ENCODE data around the gene SERHL2. TPM values are rescaled to one million over a fixed set of nuclear protein-coding genes. Genes with fewer than 3 reads are reported as not detected.
"Not testable (repeated sequence)": the region's sequence is repeated elsewhere in the genome, so short reads cannot be mapped to it uniquely, and the experiment has no call there.

The SERHL2 gene
- total and polyA plus RNA-seq, 2 experiments from 2014 or later = 1.5 to 2.1 TPM

DNA sequence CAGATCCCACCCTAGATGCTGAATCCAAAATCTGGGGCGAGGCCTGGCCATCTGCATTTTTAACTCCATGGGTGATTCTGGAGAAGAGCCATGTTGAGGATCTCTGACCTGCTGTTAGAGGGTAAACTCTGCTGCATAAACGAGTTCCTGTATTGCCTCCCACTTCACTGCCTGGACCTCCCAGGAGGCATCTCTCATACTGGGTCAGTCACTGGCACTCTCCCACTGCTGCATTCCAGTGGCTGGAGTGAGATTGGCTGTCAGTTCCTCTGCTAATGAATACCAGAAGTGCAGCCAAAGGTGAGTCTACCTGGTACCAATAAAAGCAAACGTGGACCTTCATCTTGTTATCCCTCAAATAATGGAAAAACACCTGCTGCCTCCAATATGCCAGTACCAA is 50.6 kb downstream of the SERHL2 start:
- H3K4me2 ChIP-seq = no peak overlapping the region
- no peak overlapping the region for H2AFZ ChIP-seq
- peaks cover 4% of the 10 kb centered on the region for H3K27me3 Mint-ChIP-seq (ENCODE audit: insufficient read depth, low read depth, poor library complexity)
- DNase-seq (ENCODE audit: low spot score) (no peak), ATAC-seq (peak; percentile 19; the same call in 1 of the 3 replicates)
- H3K27ac ChIP-seq (ENCODE audit: low read depth) = no peak overlapping the region
- H3K9me2 ChIP-seq (ENCODE audit: insufficient read depth) = no peaks in the 10 kb centered on the region
- no peaks in the 10 kb centered on the region for H3K27me3 ChIP-seq (ENCODE audit: insufficient read depth)
- no peak overlapping the region for H3K4me3 ChIP-seq
- no peak overlapping the region for H3K4me3 Mint-ChIP-seq
- no peak for TF ChIP-seq ZNF114 (CRISPR knock-in tag; IDR thresholded peaks at IDR 0.05)
- TF ChIP-seq, protein P1, sequence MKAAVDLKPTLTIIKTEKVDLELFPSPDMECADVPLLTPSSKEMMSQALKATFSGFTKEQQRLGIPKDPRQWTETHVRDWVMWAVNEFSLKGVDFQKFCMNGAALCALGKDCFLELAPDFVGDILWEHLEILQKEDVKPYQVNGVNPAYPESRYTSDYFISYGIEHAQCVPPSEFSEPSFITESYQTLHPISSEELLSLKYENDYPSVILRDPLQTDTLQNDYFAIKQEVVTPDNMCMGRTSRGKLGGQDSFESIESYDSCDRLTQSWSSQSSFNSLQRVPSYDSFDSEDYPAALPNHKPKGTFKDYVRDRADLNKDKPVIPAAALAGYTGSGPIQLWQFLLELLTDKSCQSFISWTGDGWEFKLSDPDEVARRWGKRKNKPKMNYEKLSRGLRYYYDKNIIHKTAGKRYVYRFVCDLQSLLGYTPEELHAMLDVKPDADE (IDR thresholded peaks at IDR 0.05) = no peak
- TF ChIP-seq, protein P2, sequence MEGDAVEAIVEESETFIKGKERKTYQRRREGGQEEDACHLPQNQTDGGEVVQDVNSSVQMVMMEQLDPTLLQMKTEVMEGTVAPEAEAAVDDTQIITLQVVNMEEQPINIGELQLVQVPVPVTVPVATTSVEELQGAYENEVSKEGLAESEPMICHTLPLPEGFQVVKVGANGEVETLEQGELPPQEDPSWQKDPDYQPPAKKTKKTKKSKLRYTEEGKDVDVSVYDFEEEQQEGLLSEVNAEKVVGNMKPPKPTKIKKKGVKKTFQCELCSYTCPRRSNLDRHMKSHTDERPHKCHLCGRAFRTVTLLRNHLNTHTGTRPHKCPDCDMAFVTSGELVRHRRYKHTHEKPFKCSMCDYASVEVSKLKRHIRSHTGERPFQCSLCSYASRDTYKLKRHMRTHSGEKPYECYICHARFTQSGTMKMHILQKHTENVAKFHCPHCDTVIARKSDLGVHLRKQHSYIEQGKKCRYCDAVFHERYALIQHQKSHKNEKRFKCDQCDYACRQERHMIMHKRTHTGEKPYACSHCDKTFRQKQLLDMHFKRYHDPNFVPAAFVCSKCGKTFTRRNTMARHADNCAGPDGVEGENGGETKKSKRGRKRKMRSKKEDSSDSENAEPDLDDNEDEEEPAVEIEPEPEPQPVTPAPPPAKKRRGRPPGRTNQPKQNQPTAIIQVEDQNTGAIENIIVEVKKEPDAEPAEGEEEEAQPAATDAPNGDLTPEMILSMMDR (conservative IDR thresholded peaks at IDR 0.05; ENCODE audit: low read depth in 2 of 2) = no peak
- no peak for TF ChIP-seq EZH2 (IDR thresholded peaks at IDR 0.05; ENCODE audit: low read depth, unreplicated experiment)
- H3K27ac Mint-ChIP-seq = no peak overlapping the region
- H4K20me1 ChIP-seq (replicated peaks; ENCODE audit: insufficient read depth) = peaks cover 50% of the 10 kb centered on the region
- peaks cover 10% of the 10 kb centered on the region for H3K4me1 Mint-ChIP-seq
- peaks cover 38% of the 10 kb centered on the region for H3K36me3 ChIP-seq (ENCODE audit: insufficient read depth)
- no peaks in the 10 kb centered on the region for H3F3A ChIP-seq (replicated peaks; ENCODE audit: low read depth)
- H3K36me3 Mint-ChIP-seq (ENCODE audit: low read depth) = peaks cover 82% of the 10 kb centered on the region
- H3K9me3 Mint-ChIP-seq = peaks cover 8% of the 10 kb centered on the region; the same call in 2 of the 3 replicates
- H3K4me1 ChIP-seq (ENCODE audit: insufficient read depth) = no peaks in the 10 kb centered on the region; the same call in 1 of the 2 replicates
- H3K79me2 ChIP-seq (replicated peaks; ENCODE audit: insufficient read depth) = peaks cover 93% of the 10 kb centered on the region

- not testable (repeated sequence) for H3K4me1 ChIP-seq (ENCODE audit: insufficient read depth); H3K9me2 ChIP-seq (ENCODE audit: insufficient read depth); ATAC-seq; H3K9me3 Mint-ChIP-seq; H3F3A ChIP-seq (replicated peaks; ENCODE audit: low read depth); H3K4me3 Mint-ChIP-seq; H3K27ac ChIP-seq (ENCODE audit: low read depth); H3K27me3 ChIP-seq (ENCODE audit: insufficient read depth); H3K4me2 ChIP-seq; H3K27ac Mint-ChIP-seq; H2AFZ ChIP-seq; DNase-seq (ENCODE audit: low spot score); H3K4me3 ChIP-seq
- peaks cover 74% of the 10 kb centered on the region for H3K36me3 Mint-ChIP-seq (ENCODE audit: low read depth)
- H3K36me3 ChIP-seq (ENCODE audit: insufficient read depth) = peaks cover 17% of the 10 kb centered on the region
- peaks cover 97% of the 10 kb centered on the region for H3K79me2 ChIP-seq (replicated peaks; ENCODE audit: insufficient read depth)
- peaks cover 12% of the 10 kb centered on the region for H3K27me3 Mint-ChIP-seq (ENCODE audit: insufficient read depth, low read depth, poor library complexity)
- H4K20me1 ChIP-seq (replicated peaks; ENCODE audit: insufficient read depth) = peaks cover 64% of the 10 kb centered on the region
- H3K4me1 Mint-ChIP-seq = peaks cover 25% of the 10 kb centered on the region
These were observed 53.9 kb downstream of the SERHL2 start for GRCh38 chr22:42607641-42608040.

GRCh38 chr22:42608136-42608822 is 54.5 kb downstream of the SERHL2 start:
- Histone ChIP-seq H3K4me1 (ENCODE audit: insufficient read depth) (peaks cover 6% of the 10 kb centered on the region; the same call in 1 of the 2 replicates), H4K20me1 (replicated peaks; ENCODE audit: insufficient read depth) (peaks cover 64% of the 10 kb centered on the region), H3F3A (replicated peaks; ENCODE audit: low read depth) (no peaks in the 10 kb centered on the region; the same call in none of the 2 replicates), H3K36me3 (ENCODE audit: insufficient read depth) (peaks cover 12% of the 10 kb centered on the region), H3K4me3 (no peak overlapping the region), H2AFZ (no peak overlapping the region), H3K79me2 (replicated peaks; ENCODE audit: insufficient read depth) (peaks cover 97% of the 10 kb centered on the region), H3K4me2 (no peak overlapping the region), H3K27me3 (ENCODE audit: insufficient read depth) (no peaks in the 10 kb centered on the region), H3K27ac (ENCODE audit: low read depth) (no peak overlapping the region), H3K9me2 (ENCODE audit: insufficient read depth) (no peaks in the 10 kb centered on the region)
- peaks cover 16% of the 10 kb centered on the region for H3K27me3 Mint-ChIP-seq (ENCODE audit: insufficient read depth, low read depth, poor library complexity)
- no peak for ATAC-seq
- H3K27ac Mint-ChIP-seq = no peak overlapping the region; the same call in 1 of the 2 replicates
- H3K4me1 Mint-ChIP-seq = peaks cover 32% of the 10 kb centered on the region
- H3K9me3 Mint-ChIP-seq = peaks cover 8% of the 10 kb centered on the region; the same call in 2 of the 3 replicates
- peaks cover 74% of the 10 kb centered on the region for H3K36me3 Mint-ChIP-seq (ENCODE audit: low read depth)
- DNase-seq (ENCODE audit: low spot score) = no peak
- no peak overlapping the region; the same call in 2 of the 3 replicates for H3K4me3 Mint-ChIP-seq
- no peak for TF ChIP-seq ZNF331 (CRISPR knock-in tag; IDR thresholded peaks at IDR 0.05; ENCODE audit: low read depth)
- no peak for TF ChIP-seq JUNB (IDR thresholded peaks at IDR 0.05; ENCODE audit: unreplicated experiment)
- TF ChIP-seq, protein P3, sequence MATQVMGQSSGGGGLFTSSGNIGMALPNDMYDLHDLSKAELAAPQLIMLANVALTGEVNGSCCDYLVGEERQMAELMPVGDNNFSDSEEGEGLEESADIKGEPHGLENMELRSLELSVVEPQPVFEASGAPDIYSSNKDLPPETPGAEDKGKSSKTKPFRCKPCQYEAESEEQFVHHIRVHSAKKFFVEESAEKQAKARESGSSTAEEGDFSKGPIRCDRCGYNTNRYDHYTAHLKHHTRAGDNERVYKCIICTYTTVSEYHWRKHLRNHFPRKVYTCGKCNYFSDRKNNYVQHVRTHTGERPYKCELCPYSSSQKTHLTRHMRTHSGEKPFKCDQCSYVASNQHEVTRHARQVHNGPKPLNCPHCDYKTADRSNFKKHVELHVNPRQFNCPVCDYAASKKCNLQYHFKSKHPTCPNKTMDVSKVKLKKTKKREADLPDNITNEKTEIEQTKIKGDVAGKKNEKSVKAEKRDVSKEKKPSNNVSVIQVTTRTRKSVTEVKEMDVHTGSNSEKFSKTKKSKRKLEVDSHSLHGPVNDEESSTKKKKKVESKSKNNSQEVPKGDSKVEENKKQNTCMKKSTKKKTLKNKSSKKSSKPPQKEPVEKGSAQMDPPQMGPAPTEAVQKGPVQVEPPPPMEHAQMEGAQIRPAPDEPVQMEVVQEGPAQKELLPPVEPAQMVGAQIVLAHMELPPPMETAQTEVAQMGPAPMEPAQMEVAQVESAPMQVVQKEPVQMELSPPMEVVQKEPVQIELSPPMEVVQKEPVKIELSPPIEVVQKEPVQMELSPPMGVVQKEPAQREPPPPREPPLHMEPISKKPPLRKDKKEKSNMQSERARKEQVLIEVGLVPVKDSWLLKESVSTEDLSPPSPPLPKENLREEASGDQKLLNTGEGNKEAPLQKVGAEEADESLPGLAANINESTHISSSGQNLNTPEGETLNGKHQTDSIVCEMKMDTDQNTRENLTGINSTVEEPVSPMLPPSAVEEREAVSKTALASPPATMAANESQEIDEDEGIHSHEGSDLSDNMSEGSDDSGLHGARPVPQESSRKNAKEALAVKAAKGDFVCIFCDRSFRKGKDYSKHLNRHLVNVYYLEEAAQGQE (IDR thresholded peaks at IDR 0.05; ENCODE audit: unreplicated experiment) = no peak
- TF ChIP-seq, protein P1 (IDR thresholded peaks at IDR 0.05) = no peak
- TF ChIP-seq STAT1 (IDR thresholded peaks at IDR 0.05; ENCODE audit: unreplicated experiment) = no peak

All from GM23338 (cell line).